Daoy (cell line): Measurements from ENCODE around the gene PTPRG. TPM values are rescaled to one million over a fixed set of nuclear protein-coding genes. Genes with fewer than 3 reads are reported as not detected.
A peak's percentile ranks its signal among the peaks of the same experiment; 100 is the strongest.

Experiments used
- DNase-seq: peaks from one replicate; pipeline ENCODE4 v3.0.0-alpha.2; 2015; ENCODE audit warnings: low read depth
- total RNA-seq: library from RNA; depleted of rRNA; stranded (reverse); fragments of >200 nt; shearing (Covaris generic); gene quantifications from 2 replicates; pipeline ENCODE4 v1.2.3, GENCODE V29; 2014

The PTPRG gene
- total RNA-seq, 1 experiment from 2014 or later: 9.1 TPM

DNA sequence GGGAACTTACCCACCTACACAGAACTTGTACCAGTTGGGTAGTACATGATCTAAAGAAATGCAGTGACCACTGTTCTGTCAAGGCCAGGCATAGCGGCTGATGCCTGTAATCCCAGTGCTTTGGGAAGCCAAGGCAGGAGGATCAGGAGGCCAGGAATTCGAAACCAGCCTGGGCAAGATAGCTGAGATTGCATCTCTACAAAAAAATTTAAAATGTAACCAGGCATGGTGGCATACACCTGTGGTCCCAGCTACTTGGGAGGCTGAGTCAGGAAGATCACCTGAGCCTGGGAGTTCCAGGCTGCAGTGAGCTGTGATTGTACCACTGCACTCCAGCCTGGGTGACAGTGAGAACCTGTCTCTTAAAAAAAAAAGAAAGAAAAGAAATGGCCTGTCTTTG lies 491.0 kb downstream of the PTPRG start:
- DNase-seq: no peak

DNA sequence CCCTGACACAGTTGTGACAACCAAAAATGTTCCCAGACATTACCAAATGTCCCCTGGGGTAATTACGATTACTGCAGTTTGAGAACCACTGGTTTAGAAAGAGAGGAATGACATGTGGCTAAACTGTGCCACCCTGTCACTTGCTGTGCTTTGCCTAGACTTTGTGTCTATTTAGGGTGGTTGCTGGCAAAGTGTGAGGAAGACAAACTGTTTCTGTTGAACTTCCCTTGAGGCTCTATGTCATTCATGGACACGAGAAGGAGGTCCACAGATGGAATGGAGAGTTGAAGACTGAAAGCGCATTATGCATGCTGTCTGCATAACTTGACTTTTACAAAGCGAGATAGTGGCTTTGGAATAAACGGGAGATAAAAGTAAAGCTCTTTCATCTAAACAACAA lies 495.3 kb downstream of the PTPRG start:
- DNase-seq: no peak

DNA sequence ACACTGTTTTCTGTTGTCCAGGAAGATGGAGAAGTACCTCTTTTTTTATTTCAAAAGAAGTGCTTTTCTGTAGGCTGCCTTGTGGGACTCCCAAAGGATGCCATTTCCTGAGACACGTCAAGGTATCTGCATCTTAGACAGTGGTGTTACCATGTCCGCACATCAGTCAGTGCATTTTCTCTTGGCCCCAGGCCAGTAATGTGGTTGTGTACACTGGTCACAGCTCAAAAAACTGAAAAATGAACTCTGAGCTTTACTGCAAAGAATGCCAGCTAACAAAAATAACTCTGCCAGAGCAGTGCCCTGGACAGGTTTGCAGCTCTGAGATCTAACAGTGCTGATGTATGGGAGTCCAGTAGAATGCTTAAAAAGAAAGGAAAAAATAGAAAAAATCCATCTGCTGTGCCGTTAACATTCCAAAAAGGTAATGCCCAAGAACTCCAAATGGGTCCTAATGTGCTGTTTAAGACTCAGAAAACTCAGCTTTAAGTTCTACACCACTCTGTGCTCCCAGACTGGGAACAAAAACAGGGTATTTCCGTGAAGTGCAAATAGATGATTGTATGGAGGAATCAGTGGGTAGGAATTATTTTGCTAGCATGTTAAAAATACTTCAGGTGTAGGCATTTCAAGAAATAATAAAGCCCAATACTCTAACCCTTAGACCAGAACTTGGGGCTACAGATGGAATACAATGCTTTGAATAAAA lies 496.1 kb downstream of the PTPRG start:
- DNase-seq: peak; percentile 3

DNA sequence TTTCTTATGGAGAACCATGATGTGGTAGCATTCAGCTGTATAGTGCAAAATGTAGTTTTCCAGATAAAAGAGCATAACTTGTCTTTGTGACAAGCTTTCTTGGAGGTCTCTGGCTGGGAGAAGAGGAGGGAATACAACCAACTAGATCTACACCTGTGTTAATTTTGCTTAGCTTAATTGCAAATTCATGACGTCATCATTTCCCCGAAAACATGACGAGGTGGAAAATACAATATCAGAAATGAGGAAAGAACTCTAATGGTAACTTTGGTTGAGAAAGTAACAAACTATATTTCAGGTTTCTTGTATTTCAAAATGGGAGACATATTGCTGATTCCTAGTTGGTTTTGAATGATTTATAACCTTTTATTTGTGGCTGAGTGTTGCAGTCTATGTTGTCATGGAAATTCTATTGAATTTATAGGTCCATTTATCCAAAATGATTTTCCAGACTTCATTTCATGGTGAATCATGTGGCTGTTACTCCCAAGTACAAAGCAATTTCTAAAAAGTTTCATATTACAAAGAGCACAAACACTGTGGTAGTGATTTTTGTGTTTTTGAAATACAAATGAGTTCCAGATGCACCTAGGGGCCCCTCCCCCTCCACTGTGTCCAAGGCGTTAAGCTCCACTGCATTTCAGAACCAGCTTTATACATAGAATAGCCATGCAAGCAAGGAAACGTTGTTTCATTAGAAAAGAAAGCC lies 504.8 kb downstream of the PTPRG start:
- DNase-seq: no peak

DNA sequence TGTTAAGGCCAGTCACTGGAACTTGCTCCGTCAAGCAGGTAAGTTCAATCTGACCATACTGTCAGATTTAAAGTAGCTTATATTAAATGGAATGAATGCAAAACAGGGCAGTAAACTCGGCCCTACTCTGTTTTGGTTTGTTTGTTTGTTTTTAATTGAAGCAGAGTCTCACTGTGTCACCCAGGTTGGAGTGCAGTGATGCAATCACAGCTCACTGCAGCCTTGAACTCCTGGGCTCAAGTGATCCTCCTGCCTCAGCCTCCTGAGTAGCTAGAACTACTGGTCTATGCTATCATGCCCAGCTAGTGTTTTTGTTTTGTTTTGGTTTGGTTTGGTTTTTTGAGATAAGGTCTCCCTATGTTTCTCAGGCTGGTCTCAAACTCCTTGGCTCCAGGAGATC lies 507.0 kb downstream of the PTPRG start:
- DNase-seq: no peak

DNA sequence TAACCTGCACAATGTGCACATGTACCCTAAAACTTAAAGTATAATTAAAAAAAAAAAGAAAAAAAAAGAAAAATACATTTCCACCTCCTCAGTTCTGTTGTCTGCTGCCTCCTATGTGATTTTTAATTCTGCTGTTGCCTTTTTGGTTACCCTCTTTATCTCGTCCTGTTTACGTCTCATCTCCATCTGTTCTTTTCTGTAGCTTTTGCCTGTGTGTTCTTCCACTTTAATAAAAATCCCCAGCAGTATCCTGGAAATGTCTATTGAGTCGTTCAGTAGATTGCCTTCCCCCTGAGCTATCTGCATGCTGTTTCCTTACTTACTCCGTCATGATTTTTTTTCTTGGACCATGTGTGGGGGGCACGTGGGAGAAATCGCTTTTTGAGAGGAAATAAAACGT lies 509.5 kb downstream of the PTPRG start:
- DNase-seq: no peak

DNA sequence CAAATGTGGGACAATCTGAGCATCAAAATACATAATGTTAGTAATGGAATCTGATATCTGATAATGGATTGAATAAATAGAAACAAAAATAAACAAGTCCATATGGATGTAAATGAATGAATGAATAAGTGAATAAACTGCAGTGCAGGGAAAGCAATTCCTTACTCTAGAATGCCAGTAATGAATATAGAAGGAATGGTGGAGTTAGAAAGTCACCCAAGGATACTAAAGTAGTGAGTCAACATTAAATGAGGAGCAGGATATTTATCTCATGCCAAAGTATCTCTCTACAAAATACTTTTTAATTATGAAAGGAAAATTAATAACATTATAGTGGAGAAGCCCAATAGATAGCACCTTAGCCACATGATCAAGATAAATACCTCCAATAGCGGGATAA lies 511.7 kb downstream of the PTPRG start:
- no peak for DNase-seq

DNA sequence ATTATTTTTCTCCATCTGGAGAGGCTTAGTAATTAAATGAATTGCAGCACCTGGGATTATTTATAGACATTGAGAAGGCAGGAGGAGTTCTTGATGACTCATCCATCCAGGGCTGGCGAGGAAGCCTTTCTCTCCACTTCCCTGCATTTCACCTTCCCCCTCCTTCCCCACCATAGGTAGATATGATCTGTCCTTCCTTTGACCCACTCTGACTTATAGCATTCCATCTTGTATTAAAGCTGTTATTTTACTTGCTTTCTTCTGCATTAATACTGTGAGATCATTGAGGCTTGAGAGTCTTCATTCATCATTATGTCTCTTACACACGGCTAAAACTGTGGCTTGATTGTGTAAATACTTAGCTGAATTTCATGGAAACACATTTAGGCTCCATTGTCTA lies 523.2 kb downstream of the PTPRG start:
- peak; percentile 26 for DNase-seq

DNA sequence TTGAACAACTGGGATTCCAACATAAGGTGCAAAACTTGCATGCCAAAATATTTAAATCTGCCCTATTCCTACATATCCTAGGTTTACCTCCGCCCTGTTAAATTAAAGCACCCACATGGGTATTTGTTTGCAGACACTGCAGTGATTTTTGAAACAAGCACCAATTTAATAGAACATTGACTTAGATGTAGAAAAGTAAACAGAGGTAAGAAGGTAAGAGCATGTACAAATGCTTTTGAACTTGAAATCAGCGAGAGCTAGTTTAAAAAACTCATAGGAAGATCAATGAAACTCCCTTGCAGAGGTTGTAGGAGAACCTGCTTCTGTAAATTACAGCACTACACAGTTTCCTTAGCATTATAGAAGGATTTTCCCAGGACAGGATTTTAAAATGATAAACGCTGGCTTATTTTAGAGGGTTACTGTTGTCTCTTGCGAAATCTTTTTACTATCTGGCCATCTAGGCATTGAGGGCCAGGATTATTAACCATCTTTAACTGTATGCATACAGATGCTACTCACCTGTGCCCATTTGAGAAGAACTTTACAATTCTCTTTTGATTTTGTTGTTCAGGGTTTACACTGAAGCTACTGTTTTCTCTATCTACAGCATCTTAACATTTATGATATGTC lies 527.2 kb downstream of the PTPRG start:
- no peak for DNase-seq

DNA sequence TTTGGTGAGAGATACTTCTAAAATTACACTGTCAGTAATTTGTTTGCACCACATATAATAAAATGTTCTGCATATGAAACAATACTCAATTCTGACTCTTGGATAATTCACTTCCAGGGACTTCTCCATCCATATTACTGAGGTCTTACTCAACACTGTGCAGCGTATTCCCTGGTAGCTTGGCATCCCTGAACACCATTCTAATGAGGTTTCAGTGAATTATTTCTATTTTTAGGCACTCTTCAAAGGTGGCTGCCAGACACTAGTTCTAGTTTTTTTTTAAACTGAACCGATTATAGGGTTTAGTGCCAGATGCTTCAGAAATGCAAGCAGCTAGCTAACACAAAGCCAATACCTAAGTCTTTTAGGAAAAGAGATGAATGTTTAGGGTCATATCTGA lies 528.7 kb downstream of the PTPRG start:
- DNase-seq: no peak

DNA sequence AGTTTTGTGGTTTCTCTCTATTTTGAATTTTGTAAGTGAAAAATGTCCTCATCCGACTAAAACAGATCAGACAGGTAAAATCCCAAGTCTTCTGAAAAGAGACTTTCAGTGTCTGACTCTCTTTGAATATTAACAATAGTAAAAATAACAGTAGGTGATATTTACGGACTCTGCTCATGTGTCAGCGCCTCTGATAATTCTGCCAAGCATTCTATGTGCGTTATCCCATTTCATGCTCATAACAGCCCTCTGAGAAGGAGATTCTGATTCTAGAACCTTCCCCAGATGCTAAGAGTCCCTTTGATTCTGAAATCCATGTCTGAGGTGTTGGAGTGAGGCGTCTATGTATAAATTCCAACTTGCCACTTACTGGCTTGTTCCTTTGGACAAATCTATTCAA lies 529.1 kb downstream of the PTPRG start:
- no peak for DNase-seq

DNA sequence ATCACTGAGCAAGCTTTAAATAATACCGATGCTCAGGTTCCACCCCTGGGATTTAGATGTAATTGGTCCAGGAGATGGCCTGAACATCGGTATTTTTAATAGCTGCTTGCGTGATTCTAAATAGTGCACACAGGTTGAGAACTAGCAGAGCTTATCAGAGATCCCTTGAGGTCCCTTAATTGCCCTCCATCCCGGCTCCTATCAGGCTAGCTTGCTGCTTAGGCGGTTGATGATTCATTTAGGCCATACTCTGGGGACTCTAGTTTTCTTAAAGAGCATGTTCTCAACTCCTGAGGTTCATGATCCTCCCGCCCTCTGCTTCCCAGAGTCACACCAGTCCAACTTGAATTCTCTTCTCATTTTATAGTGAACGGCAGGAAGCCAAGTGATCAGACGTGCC lies 531.7 kb downstream of the PTPRG start:
- DNase-seq: no peak

DNA sequence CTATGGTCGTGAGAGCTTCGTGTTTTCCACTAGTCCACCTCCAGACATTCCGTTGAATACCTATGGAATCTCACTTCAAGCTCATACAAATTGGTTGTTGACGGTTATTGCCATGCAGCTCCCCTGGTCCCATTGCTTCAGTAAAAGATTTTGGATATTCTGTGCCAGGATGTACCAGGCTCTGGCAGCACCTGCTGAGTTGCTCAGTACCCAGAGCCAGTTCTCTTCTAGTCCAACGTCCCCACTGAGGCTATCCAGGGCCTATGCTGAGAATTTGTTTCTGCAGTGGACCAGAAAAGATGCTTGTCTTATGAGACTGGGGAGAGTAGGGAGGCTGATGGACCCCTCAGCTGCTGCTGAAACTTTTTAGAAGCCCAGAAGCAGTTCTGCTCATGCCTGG lies 533.1 kb downstream of the PTPRG start:
- no peak for DNase-seq

DNA sequence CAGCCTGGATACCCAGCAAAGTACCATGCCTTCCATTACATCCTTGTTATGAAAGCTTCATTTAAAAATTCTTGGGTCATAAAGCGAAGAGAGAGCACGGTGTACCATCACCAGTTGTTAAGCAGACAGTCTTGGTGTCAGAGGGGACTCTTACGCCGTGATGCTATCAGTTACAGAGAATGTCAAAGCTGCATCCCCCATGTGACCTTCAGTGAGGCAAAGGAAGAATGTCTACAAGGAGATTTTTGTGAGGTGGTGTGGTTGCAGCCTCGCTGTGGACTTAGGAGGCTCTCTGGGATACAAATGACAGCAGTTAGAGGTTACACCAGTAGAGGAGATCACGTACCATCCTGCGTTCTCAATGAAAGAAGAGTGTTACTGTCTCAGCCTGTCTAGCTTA lies 533.7 kb downstream of the PTPRG start:
- DNase-seq: no peak

DNA sequence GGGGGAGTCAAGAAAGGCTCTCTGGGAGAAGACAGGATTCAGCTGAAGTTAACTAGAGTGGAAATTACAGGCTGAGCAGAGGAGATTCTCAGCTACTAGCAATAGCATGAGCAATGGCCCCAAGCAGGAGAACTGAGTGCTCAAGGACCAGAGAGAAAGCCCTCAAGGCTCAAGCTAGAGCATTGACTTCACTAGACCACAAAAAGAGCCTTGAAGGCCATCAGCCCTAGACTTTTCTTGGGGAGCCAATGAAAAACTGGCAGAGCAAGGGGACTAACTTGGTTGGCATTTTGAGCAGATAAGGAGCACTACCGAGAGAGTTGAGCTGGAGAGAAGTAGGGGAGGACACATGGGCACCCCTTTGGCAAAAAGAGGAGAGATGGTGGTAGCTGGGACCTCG lies 534.4 kb downstream of the PTPRG start:
- no peak for DNase-seq

DNA sequence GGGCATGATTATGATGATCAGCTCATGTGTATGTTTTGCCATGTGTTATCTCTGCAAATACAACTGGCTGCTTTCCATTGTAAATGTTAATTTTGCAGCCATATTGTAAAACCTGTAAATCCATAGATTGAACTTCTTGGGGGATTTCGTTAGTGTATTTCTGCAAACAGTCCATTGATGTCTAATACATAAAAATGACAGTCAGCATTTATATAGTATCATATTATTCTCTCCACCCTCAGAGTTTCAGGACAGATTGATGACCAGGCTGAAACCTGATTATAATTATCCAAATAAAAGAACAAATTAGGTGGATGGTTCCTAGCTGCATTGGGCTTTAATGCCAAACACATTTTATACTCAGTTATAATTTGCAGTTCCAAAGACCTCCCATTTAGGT lies 535.1 kb downstream of the PTPRG start:
- no peak for DNase-seq

DNA sequence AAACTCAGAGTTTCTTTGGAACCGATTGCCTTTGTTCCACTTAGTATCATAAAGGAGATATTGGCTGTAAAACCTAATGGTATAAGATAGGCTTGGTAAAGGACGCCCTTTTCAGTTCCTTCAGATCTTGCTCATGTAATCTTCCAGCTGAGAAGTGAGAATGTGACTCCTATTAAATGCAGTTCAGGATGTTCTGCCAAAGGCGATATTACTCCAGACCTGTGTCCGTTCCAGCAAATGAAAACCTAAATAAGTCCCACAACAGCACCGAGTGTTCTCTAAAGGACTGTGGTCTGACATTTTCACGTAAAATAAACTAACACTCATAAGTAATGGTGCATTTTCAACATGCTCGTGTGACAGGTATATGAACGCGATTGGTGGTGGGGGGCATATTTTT lies 535.8 kb downstream of the PTPRG start:
- no peak for DNase-seq

DNA sequence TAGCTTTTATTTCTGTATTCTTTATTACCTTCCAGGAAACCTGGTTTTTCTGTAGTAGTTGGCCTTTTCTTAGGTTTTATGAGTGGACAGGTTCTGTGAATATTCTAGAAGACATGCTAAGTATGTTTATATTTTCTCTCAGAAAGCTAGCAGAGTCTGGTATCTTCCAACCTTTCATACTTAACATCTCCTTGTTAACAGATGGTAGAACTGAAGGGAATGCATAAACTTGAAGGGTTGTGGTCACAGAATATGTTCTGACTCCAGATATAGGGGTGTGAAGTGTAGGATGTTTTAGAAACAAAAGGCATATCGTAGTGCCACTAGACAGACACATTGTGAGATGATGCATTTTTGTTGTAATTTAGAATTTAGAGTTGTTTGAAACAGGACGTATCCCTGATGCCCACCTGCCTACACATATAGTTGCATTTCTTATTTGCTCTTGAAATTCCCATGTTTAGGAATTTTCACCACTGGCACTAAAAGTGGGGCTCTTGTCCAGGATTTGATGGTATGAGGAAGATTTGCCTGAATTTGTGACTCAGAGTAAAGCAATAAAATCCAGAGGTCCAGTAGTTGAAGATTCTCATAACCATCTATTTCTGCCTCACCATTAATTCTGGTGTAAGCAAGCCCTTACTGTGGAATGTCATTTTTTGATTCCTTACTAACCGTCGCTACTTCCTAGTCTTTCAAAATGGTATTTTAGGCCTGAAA lies 537.4 kb downstream of the PTPRG start:
- DNase-seq: no peak

DNA sequence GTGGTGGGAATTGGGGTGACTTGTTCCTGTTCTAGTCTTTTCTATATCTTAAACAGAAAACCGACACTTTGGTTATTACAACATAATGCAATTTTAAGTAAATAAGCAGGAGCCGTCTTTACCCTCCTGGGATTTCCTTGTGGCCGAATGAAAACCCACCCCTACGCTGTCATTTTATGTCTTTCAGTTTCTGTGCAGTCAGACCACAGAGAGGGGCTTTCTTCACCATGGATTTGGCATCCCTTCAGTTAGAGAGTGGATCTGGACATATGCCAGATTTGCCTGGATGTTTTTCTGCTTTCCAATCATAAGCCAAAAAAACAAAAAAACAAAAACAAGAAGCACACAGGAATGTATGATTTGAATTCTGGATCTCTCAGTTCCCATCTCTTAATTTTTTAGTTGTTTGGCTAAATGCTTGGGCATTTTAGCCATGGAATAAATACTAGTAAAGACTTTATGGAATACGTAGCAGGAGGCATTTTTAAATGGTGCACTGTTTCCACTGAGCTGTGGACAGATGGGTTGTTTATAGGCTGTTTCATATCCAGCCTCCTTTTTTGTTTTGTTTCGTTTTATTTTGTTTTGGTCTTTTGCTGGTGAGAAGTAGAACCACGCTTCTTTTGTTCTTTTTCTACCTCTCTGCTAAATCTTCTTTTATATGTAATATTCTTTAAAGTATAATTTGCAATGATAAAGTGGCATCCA lies 539.1 kb downstream of the PTPRG start:
- DNase-seq: no peak

DNA sequence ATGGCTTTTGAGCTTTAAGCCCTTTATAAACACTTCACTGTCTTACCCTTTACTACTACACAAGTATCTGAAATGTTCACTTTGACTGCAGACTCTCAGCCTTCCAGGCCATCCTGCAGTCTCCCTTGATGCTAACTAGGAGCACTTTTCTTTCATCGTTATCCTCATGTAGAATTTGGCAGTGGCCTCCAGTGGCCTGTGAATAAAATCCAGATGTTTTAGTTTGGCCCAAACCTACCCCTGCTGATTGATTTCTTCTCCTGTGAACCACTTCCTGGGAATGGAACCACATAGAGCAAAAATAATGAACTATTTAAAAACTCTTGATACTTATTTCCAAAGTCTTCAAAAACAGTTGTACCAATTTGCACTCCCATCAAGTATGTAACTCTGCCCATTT lies 540.1 kb downstream of the PTPRG start:
- DNase-seq: no peak

DNA sequence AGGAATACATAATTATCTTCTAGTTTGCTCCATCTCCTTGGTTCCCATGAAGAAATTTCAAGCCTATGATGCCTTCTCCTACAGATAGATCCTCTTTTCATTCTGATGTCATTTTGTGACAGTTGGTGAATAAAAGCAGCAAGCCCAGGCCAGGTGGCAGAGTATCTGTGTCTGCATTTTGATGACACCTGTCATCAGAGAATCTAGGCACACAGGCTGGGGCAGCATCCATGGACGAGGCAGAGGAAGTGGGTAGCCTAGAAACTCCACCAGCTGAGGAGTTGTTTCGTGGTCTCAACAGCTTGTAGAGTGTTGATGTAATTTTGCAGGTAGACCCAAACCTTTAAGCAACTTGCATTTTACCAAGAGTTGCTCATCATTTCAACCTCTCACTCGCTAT lies 542.2 kb downstream of the PTPRG start:
- DNase-seq: no peak

DNA sequence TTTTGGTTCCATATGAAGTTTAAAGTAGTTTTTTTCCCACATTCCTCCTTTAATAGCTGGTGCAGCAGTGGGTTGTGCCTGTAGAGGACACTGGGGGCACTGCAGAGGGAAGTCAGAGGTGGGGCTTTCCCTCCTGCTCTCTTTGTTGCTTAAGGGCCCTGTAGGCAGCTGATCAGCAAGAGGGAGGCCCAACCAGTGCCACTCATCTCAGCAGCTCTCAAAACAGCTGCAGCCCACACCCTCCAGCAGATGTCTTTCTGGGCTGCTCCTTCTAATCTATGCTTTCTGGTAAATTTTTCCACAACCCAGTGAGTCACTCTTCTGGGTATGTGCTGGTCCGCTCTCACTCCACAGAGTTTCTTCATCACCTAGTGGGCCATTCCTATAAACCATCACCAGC lies 548.2 kb downstream of the PTPRG start:
- peak; percentile 67 for DNase-seq
